ENCODE data around the gene RERE.

Gene RERE

DNA sequence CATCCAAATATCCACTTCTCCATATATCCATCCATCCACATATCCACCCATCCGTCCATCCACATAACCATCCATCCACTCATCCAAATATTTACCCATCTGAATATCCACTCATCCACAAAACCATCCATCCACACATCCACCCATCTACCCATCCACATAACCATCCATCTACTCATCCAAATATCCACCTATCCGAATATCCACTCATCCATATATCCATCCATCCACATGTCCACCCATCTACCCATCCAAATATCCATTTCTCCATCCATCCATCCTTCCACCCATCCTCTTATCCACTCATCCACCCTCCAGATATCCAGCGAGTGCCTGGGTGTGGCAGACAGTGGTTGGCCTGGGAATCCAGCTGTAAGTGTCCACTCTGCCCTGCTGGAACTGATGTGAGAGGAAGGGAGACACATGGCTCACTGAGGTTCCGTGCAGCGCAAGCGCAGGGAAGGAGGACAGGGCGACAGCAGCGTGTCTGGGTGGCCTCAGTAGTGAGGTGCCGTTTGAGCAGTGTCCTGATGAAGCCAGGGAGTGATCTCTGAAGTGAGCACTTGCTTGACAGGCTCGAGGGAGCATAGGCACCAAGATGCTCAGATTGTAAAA, 472.4 kb downstream of the RERE start:
- no peaks in the 10 kb centered on the region for H3K36me3 Mint-ChIP-seq (ENCODE audit: low read depth)
- no peak overlapping the region for H3K27ac Mint-ChIP-seq

DNA sequence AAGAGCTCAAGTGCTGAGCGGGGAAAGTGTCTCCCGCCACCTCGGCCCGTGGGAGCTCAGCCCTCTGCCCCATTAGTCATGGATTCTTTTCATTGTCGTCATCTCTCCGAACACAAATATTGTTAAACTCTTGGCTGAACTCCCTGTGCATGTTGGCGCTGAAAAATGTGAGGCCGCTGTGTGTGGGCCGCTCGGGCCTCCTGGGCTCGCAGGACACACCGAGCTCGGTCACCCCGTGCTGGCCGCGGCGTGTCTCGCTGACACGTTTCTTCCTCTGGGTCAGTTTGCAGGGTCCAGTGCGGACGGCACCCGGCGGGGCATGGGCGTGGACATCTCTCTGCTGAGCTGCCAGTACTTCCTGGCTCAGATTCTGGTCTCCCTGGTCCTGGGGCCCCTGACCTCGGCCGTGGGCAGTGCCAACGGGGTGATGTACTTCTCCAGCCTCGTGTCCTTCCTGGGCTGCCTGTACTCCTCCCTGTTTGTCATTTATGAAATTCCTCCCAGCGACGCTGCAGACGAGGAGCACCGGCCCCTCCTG, 473.9 kb downstream of the RERE start:
- Mint-ChIP-seq H3K36me3 (ENCODE audit: low read depth) (no peaks in the 10 kb centered on the region), H3K9me3 (no peaks in the 10 kb centered on the region), H3K4me3 (no peak overlapping the region), H3K27me3 (no peaks in the 10 kb centered on the region), H3K4me1 (ENCODE audit: low read depth) (no peaks in the 10 kb centered on the region), H3K27ac (peak overlapping the region; percentile 5)
- no peak for DNase-seq

More for the DNA sequence above, 472.4 kb downstream of the RERE start:
- H3K9me3 Mint-ChIP-seq: no peaks in the 10 kb centered on the region
- no peak for DNase-seq
- no peak overlapping the region for H3K4me3 Mint-ChIP-seq
- H3K4me1 Mint-ChIP-seq (ENCODE audit: low read depth): peaks cover 2% of the 10 kb centered on the region
- no peaks in the 10 kb centered on the region for H3K27me3 Mint-ChIP-seq

DNA sequence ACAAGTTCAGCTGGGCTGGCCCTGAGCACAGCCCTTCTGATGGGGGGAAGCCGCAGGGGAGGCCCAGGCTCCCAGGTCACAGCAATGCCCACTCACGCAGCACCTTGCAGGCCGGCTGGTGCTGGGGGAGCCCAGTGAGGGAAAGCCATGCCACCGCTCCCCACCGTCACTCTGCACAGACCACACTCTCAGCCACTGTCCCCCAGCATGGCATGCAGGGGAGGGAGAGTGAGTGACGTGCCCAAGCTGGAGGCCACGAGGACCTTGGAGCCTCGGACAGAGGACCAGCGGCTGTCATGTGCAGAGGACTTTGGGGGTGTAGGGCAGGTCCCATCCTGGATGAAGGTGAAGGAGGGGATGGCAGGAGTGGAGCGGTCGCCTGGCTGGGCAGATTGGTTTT, 474.4 kb downstream of the RERE start:
- H3K4me3 Mint-ChIP-seq: no peak overlapping the region
- H3K27ac Mint-ChIP-seq: peak overlapping the region; percentile 5
- no peaks in the 10 kb centered on the region for H3K27me3 Mint-ChIP-seq
- no peak for DNase-seq
- no peaks in the 10 kb centered on the region for H3K4me1 Mint-ChIP-seq (ENCODE audit: low read depth)
- no peaks in the 10 kb centered on the region for H3K9me3 Mint-ChIP-seq
- H3K36me3 Mint-ChIP-seq (ENCODE audit: low read depth): no peaks in the 10 kb centered on the region

DNA sequence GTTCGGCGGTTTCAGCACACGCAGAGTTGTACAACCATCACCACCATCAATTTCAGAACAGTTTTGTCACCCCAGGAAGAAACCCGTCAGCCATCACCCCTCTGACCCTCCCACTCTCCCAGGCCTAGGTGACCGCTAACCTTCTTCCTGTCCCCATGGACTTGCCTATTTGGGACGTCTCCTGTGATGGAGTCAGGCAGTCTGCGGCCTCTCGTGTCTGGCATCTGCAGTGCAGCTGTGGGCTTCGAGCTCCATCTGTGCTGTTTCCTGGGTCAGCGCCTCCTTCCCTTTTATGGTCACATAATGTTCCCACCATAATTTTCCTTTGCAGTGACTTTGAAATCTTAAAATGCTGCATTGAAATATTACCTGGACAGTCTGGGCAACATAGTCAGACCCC, 475.1 kb downstream of the RERE start:
- no peak overlapping the region for H3K4me3 Mint-ChIP-seq
- H3K36me3 Mint-ChIP-seq (ENCODE audit: low read depth): no peaks in the 10 kb centered on the region
- H3K4me1 Mint-ChIP-seq (ENCODE audit: low read depth): no peaks in the 10 kb centered on the region
- H3K27ac Mint-ChIP-seq: no peak overlapping the region
- no peaks in the 10 kb centered on the region for H3K27me3 Mint-ChIP-seq
- no peak for DNase-seq
- H3K9me3 Mint-ChIP-seq: no peaks in the 10 kb centered on the region

DNA sequence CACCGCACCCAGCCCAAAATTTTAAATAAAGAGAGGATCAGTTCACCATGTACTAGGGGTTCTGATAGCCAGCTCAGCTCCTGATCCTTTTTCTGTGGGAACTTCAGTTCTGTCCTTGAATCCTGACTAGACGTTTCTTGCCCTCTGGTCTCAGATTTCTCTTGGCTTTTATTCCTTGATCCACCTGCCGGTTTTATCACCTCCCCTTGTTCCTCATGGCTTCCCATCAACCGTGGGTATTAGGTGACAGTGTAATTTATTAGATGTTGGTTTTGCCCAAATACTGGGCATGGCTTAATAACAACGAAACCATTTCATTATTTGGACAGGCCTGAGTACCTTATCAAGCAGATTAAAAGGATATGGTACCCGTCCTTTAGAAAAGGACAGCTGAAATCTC, 477.0 kb downstream of the RERE start:
- Mint-ChIP-seq H3K36me3 (ENCODE audit: low read depth) (no peaks in the 10 kb centered on the region), H3K9me3 (peaks cover 3% of the 10 kb centered on the region), H3K4me1 (ENCODE audit: low read depth) (no peaks in the 10 kb centered on the region), H3K27ac (no peak overlapping the region), H3K4me3 (no peak overlapping the region), H3K27me3 (no peaks in the 10 kb centered on the region)
- DNase-seq: no peak

DNA sequence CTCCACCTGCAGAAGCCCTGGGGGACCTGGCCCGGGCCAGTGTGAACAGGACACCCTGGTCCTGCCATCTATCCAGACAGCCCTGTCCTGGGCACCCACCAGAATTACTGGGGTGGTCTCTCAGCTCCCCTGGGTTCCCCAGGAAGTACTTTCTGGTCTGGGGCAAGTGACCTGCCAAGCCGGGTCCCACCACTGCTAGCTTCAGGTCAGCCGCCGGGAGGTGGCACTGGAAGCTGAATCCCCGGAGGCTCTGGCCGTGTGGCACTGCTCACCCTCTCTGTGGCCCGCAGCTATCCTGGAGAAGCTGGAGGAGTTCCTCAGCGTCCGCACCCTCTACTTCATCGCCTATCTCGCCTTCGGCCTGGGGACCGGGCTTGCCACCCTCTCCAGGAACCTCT, 478.2 kb downstream of the RERE start:
- H3K27ac Mint-ChIP-seq: no peak overlapping the region
- H3K4me3 Mint-ChIP-seq: no peak overlapping the region
- no peak for DNase-seq
- no peaks in the 10 kb centered on the region for H3K27me3 Mint-ChIP-seq
- H3K9me3 Mint-ChIP-seq: peaks cover 3% of the 10 kb centered on the region
- H3K4me1 Mint-ChIP-seq (ENCODE audit: low read depth): no peaks in the 10 kb centered on the region
- no peaks in the 10 kb centered on the region for H3K36me3 Mint-ChIP-seq (ENCODE audit: low read depth)

DNA sequence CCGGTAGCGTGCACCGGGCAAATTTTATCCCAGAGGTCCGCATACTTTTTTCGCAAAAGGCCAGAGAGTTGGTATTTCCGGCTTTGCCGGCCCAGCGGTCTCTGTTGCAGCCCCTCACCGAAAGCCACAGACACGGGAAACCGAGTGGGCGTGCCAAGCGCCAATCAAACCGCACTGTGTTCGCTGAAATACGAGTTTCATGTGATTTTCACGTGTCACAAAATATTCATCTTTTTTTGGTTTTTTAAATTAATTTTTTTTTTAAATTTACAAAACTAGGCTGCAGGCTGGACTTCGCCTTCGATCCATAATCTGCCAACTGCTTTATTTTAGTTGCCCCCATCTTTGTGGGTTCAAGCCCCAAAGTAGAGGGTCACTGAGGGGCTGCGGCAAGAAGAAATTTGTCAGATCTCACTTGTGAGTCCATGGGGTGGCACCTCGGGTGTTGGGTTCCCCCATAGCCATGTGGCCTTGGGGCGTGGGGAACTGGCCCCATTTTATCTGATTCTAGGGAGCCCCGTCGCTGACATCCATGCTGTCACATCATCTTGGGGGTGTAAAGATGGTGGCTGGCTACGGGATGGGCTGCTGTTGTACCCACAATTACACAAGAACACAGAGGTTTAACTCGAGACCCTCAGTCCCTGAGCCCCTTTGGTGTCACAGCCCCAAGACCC, 478.8 kb downstream of the RERE start:
- Mint-ChIP-seq H3K4me3 (no peak overlapping the region), H3K27me3 (no peaks in the 10 kb centered on the region), H3K9me3 (peaks cover 3% of the 10 kb centered on the region), H3K36me3 (ENCODE audit: low read depth) (no peaks in the 10 kb centered on the region), H3K4me1 (ENCODE audit: low read depth) (no peaks in the 10 kb centered on the region), H3K27ac (no peak overlapping the region)
- no peak for DNase-seq

DNA sequence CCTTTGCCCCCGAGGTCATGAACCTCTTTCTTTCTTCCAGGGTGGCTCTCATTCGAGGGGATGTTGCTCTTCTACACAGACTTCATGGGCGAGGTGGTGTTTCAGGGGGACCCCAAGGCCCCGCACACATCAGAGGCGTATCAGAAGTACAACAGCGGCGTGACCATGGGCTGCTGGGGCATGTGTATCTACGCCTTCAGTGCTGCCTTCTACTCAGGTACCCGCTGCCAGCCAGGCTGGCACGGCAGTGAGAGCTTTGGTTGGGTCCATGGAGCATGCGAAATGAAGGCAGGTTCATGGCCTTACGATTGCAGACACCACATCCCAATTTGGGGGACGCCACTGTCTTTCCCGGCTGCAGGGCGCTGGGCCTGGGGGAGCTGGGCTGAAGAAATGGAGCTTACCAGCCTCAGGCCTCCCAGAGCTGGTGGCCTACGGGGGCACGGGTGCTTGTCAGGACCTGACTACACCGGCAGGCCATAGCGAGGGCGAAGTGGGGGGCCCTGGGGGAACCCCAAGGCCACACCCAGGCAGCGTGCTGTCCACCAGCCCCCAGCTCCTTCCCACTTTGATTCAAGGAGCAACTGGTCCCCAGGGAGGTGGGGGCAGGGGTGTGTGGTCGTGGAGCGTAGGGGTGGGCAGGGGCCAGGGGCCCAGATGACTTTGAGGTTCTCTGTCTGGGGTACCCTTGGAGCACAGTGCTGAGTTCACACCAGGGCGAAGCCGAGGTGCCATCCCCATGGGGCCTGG, 479.5 kb downstream of the RERE start:
- no peaks in the 10 kb centered on the region for H3K4me1 Mint-ChIP-seq (ENCODE audit: low read depth)
- no peak for DNase-seq
- no peaks in the 10 kb centered on the region for H3K36me3 Mint-ChIP-seq (ENCODE audit: low read depth)
- no peak overlapping the region for H3K4me3 Mint-ChIP-seq
- no peak overlapping the region for H3K27ac Mint-ChIP-seq
- peaks cover 3% of the 10 kb centered on the region for H3K9me3 Mint-ChIP-seq
- H3K27me3 Mint-ChIP-seq: no peaks in the 10 kb centered on the region

DNA sequence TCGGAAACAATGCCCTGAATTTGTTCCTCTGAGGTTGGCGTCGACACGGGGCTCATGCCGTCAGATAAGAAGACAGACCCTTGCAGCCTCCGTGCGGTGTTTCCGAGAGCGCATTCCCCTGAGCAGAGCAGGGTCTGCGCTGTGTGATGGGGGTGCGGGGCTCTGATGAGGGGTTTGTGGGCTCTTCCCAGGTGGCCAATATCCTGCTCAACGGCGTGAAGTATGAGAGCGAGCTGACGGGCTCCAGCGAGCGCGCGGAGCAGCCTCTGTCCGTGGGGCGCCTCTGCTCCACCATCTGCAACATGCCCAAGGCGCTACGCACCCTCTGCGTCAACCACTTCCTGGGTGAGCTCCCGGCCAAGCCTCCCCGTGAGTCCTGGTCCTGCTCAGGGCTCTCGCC, 482.2 kb downstream of the RERE start:
- Mint-ChIP-seq H3K4me3 (no peak overlapping the region), H3K36me3 (ENCODE audit: low read depth) (no peaks in the 10 kb centered on the region), H3K4me1 (ENCODE audit: low read depth) (no peaks in the 10 kb centered on the region), H3K27ac (no peak overlapping the region), H3K9me3 (peaks cover 3% of the 10 kb centered on the region), H3K27me3 (no peaks in the 10 kb centered on the region)
- no peak for DNase-seq

DNA sequence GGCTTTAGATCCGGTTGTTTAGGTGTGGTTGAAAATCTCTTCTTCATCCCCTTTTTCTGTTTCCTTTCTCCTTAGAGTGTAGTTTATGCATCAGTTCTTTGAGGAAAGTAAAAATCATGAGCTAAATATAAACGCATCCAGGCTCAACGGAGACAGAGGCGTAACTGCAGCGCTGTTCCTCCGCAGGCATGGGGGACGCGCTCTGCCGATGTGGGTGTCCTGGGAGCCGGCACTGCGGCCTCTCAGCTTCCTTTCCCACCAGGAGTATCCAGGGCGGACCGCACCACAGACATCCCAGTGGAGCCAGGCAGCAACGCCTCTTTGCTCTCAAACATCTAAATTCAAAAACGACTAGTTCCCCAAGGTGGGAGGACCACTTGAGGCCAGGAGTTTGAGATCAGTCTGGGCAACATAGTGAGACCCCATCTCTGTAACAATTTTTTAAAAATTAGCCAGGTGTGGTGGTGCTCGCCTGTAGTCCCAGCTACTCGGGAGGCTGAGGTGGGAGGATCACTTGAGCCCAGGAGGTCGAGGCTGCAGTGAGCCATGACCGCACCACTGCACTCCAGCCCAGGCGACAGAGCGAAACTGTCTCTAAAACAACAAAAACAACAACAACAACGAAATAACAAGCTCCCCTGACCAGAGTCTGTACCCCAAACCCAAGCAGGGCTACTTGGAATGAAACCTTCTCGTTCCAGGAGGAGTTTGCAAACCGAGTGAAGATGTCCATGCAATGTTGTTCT, 483.2 kb downstream of the RERE start:
- peaks cover 3% of the 10 kb centered on the region for H3K9me3 Mint-ChIP-seq
- no peak overlapping the region for H3K27ac Mint-ChIP-seq
- no peaks in the 10 kb centered on the region for H3K36me3 Mint-ChIP-seq (ENCODE audit: low read depth)
- H3K4me3 Mint-ChIP-seq: no peak overlapping the region
- no peaks in the 10 kb centered on the region for H3K4me1 Mint-ChIP-seq (ENCODE audit: low read depth)
- H3K27me3 Mint-ChIP-seq: no peaks in the 10 kb centered on the region
- no peak for DNase-seq

DNA sequence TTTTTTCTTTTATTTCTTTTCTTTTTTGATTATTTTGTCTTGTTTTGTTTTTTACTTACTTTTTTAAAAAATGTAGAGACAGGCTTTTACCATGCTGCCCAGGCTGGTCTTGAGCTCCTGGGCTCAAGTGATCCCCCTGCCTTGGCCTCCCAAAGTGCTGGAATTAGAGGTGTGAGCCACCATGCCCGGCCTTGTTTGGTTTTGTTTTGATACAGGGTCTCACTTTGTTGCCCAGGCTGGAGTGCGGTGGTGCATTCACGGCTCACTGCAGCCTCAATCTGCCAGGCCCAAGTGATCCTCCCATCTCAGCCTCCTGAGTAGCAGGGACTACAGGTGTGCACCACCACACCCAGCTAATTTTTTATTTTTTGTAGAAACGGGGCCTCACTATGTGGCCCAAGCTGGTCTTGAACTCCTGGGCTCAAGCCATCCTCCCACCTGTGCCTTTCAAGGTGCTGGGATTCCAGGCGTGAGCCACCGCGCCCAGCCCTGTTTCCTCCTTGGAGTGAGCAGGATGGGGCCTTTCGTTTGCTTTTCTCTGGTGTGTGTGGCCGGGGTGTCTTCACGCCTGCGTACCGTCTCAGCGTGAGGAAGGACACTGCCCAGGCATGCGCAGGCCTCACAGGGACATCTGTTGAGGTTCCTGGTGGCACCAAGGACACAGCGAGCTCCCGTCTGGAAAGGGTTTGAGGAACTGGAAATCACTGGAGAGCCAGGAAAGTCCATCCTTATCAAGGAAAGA, 484.0 kb downstream of the RERE start:
- Mint-ChIP-seq H3K4me3 (no peak overlapping the region), H3K9me3 (peaks cover 3% of the 10 kb centered on the region), H3K4me1 (ENCODE audit: low read depth) (no peaks in the 10 kb centered on the region), H3K36me3 (ENCODE audit: low read depth) (no peaks in the 10 kb centered on the region), H3K27me3 (no peaks in the 10 kb centered on the region), H3K27ac (no peak overlapping the region)
- DNase-seq: no peak

DNA sequence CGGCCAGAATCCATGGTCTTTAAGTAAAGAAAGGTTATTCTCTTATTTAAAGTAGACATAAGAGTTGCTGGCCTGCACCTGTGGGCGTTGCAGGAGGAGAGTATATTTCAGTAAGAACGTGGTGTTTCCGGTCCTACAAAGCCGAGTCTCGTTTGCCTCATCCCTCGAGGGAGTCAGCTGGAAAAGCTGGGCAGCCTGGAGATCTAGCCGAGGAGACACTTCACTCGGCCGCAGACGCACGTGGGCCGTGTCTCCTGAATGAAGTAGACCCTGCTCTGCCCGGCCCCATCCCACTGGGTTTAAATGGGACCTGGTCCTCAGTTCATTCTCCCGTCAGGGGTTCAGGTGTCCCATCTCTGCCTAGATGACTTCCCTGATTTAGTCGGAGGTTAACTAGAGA, 484.6 kb downstream of the RERE start:
- H3K9me3 Mint-ChIP-seq: peaks cover 3% of the 10 kb centered on the region
- H3K4me3 Mint-ChIP-seq: no peak overlapping the region
- no peak for DNase-seq
- no peaks in the 10 kb centered on the region for H3K27me3 Mint-ChIP-seq
- no peaks in the 10 kb centered on the region for H3K36me3 Mint-ChIP-seq (ENCODE audit: low read depth)
- H3K4me1 Mint-ChIP-seq (ENCODE audit: low read depth): no peaks in the 10 kb centered on the region
- no peak overlapping the region for H3K27ac Mint-ChIP-seq

DNA sequence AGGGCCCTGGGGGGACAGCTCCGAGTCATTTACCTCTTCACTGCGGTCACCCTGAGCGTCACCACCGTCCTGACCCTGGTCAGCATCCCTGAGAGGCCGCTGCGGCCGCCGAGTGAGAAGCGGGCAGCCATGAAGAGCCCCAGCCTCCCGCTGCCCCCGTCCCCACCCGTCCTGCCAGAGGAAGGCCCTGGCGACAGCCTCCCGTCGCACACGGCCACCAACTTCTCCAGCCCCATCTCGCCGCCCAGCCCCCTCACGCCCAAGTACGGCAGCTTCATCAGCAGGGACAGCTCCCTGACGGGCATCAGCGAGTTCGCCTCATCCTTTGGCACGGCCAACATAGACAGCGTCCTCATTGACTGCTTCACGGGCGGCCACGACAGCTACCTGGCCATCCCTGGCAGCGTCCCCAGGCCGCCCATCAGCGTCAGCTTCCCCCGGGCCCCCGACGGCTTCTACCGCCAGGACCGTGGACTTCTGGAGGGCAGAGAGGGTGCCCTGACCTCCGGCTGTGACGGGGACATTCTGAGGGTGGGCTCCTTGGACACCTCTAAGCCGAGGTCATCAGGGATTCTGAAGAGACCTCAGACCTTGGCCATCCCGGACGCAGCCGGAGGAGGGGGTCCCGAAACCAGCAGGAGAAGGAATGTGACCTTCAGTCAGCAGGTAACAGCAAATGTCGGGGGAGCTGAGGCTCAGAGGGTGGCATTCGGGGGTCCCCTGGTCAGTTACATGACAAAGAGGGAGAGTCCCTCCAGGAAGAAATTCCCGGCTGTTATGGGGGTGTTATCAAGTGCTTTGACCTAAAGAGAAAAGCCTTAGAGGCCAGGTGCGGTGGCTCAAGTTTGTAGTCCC, 486.9 kb downstream of the RERE start:
- Mint-ChIP-seq H3K27me3 (no peaks in the 10 kb centered on the region), H3K9me3 (no peaks in the 10 kb centered on the region), H3K27ac (no peak overlapping the region), H3K4me1 (ENCODE audit: low read depth) (no peaks in the 10 kb centered on the region), H3K4me3 (no peak overlapping the region), H3K36me3 (ENCODE audit: low read depth) (no peaks in the 10 kb centered on the region)
- DNase-seq: no peak
